GM12878 (cell line): Measurements from ENCODE around the gene IFNE. TPM values are rescaled to one million over a fixed set of nuclear protein-coding genes. Genes with fewer than 3 reads are reported as not detected.

Experiments used
- ATAC-seq: fragments of 200-7000 bp; cut with Tn5 transposase; 3 replicates; pipeline ENCODE4 v1.9.1; 2020; ENCODE audit warnings: mild to moderate bottlenecking, moderate library complexity
- BruUV-seq: library from RNA; stranded (reverse); fragments of 400-500 nt; replicated peaks from 2 replicates; lab custom pipeline; 2021; lab: Mats Ljungman, UMichigan
- CTCF ChIA-PET: fragments of 300-600 bp; sonication (Branson Sonifier 250); formaldehyde crosslinking; extraction: SDS; loops from one replicate; lab custom pipeline; 2021; ENCODE audit warnings: inconsistent platforms; lab: Yijun Ruan, JAX
- POLR2A ChIA-PET: fragments of 350-600 bp; formaldehyde crosslinking; extraction: SDS; loops from one replicate; lab custom pipeline; 2021; ENCODE audit warnings: inconsistent platforms; lab: Charles Lee
- RAD21 ChIA-PET: fragments of 300-600 bp; sonication (Branson Sonifier 250); formaldehyde crosslinking; loops from one replicate; lab custom pipeline; 2023; ENCODE audit warnings: antibody characterized with exemption; ENCODE audit not compliant: unreplicated experiment; lab: Charles Lee
- SMC1A ChIA-PET: fragments of 300-600 bp; sonication (Branson Sonifier 250); formaldehyde crosslinking; loops from one replicate; lab custom pipeline; 2023; ENCODE audit not compliant: unreplicated experiment, uncharacterized antibody; lab: Charles Lee
- DNase-seq: peaks from one replicate; pipeline ENCODE4 v3.0.0-alpha.2; 2011; ENCODE audit warnings: low read depth, low spot score
- FAIRE-seq: peaks from 3 replicates; lab custom pipeline; 2011; peaks lifted over from hg19 to GRCh38; lab: Jason Lieb, UNC
- H2AFZ ChIP-seq: 2 replicates; pipeline ENCODE4 v1.6.0; 2011; ENCODE audit warnings: low read depth, low read length, control low read depth; ENCODE audit not compliant: control insufficient read depth
- H3K27ac ChIP-seq: 2 replicates; pipeline ENCODE4 v1.5.1; 2011; ENCODE audit warnings: control low read depth; ENCODE audit not compliant: control insufficient read depth, insufficient read depth
- H3K27me3 ChIP-seq, 2 experiments: replicated peaks in 1 of 2; 2 replicates each; pipeline versions ENCODE4 v1.6.0 to v1.6.1; 2011; ENCODE audit warnings: low read length in 1 of 2; ENCODE audit not compliant: control insufficient read depth in 2 of 2, insufficient read depth in 2 of 2
- H3K36me3 ChIP-seq, 2 experiments: 2 replicates each; pipeline ENCODE4 v1.5.1; 2011; ENCODE audit warnings: low read length in 1 of 2; ENCODE audit not compliant: control insufficient read depth in 2 of 2, insufficient read depth in 2 of 2
- H3K4me1 ChIP-seq: 2 replicates; pipeline ENCODE4 v1.6.1; 2011; ENCODE audit warnings: mild to moderate bottlenecking, low read length, moderate library complexity, mixed read lengths; ENCODE audit not compliant: control insufficient read depth, insufficient read depth
- H3K4me2 ChIP-seq: 2 replicates; pipeline ENCODE4 v1.6.0; 2011; ENCODE audit warnings: control low read depth; ENCODE audit not compliant: control insufficient read depth, insufficient read depth
- H3K4me3 ChIP-seq: fragments of 200-600 bp; sonication (generic); 2 replicates; pipeline ENCODE4 v1.5.1; 2016
- H3K79me2 ChIP-seq: 2 replicates; pipeline ENCODE4 v1.6.0; 2011; ENCODE audit warnings: low read length; ENCODE audit not compliant: control insufficient read depth, insufficient read depth
- H3K9ac ChIP-seq: 2 replicates; pipeline ENCODE4 v1.8.0; 2011; ENCODE audit warnings: low read length, control low read depth, mixed read lengths; ENCODE audit not compliant: control insufficient read depth, insufficient read depth
- H3K9me3 ChIP-seq: replicated peaks from 3 replicates; pipeline ENCODE4 v1.5.1; 2011; ENCODE audit warnings: mild to moderate bottlenecking, low read length; ENCODE audit not compliant: control insufficient read depth, insufficient read depth
- H4K20me1 ChIP-seq: 2 replicates; pipeline ENCODE4 v1.6.0; 2011; ENCODE audit not compliant: control insufficient read depth, insufficient read depth
- CBX3 ChIP-seq: fragments of 200-600 bp; sonication (generic); IDR thresholded peaks from 2 replicates; pipeline ENCODE4 v1.6.1; 2016; ENCODE audit warnings: low read depth, borderline replicate concordance
- CEBPZ ChIP-seq: fragments of 150-350 bp; IDR thresholded peaks from 2 replicates; pipeline ENCODE4 v1.6.1; 2016; ENCODE audit warnings: low read depth, low read length
- ELK1 ChIP-seq: IDR thresholded peaks from 2 replicates; pipeline ENCODE4 v1.6.1; 2012; ENCODE audit warnings: low read depth, low read length, improper control_type of control experiment
- FOXM1 ChIP-seq: IDR thresholded peaks from 2 replicates; pipeline ENCODE4 v1.6.1; 2012; ENCODE audit warnings: low read depth, mild to moderate bottlenecking, inconsistent platforms, low read length, moderate library complexity
- MEF2A ChIP-seq: IDR thresholded peaks from 2 replicates; pipeline ENCODE4 v1.6.1; 2011; ENCODE audit warnings: low read depth, mild to moderate bottlenecking, low read length, moderate library complexity; ENCODE audit not compliant: insufficient read depth
- MLLT1 ChIP-seq: fragments of 450-650 bp; IDR thresholded peaks from 2 replicates; pipeline ENCODE4 v1.6.1; 2016; ENCODE audit warnings: mild to moderate bottlenecking
- NFIC ChIP-seq: IDR thresholded peaks from 2 replicates; pipeline ENCODE4 v1.6.1; 2012; ENCODE audit warnings: low read depth, mild to moderate bottlenecking, inconsistent platforms, low read length, moderate library complexity
- NFYA ChIP-seq: IDR thresholded peaks from 2 replicates; pipeline ENCODE4 v1.6.1; 2011; ENCODE audit warnings: low read depth, mild to moderate bottlenecking, low read length, improper control_type of control experiment, borderline replicate concordance
- RFX5 ChIP-seq: IDR thresholded peaks from 2 replicates; pipeline ENCODE4 v1.6.1; 2011; ENCODE audit warnings: low read depth, low read length, improper control_type of control experiment
- SREBF1 ChIP-seq: IDR thresholded peaks from 2 replicates; pipeline ENCODE4 v1.6.1; 2012; ENCODE audit warnings: mild to moderate bottlenecking, low read length
- ZBTB40 ChIP-seq: fragments of 450-650 bp; IDR thresholded peaks from 2 replicates; pipeline ENCODE4 v1.6.1; 2016; ENCODE audit warnings: mild to moderate bottlenecking, moderate library complexity, borderline replicate concordance
- WGBS: methylation state at CpG from one replicate; pipeline ENCODE4 v1.1.6; 2016; ENCODE audit warnings: low lambda C conversion rate; ENCODE audit not compliant: insufficient replicate concordance, insufficient coverage; ENCODE audit errors: missing lambda C conversion rate; 5-methylcytosine and 5-hydroxymethylcytosine counted together
- in situ Hi-C: fragments of 300-500 bp; cut with MboI; formaldehyde crosslinking; loops from 9 replicates; pipeline ENCODE4 v1.14.3; 2018; ENCODE audit warnings: mixed read lengths
- intact Hi-C: fragments of 100-400 bp; cut with micrococcal nuclease; formaldehyde crosslinking; loops from one replicate; pipeline ENCODE4 v1.14.2; 2022; ENCODE audit not compliant: unreplicated experiment
- polyA plus RNA-seq, 11 experiments: library from polyadenylated mRNA; depleted of rRNA in 4 of 11; unstranded in 6 of 11; stranded (reverse) in 5 of 11; fragments of >200 nt; fragmentation: Nextera tagmentation in 4 of 11; fragmentation: Illumina TruSeq in 1 of 11; extraction: Ambion mirVana in 4 of 11; extraction: Trizol in 1 of 11; gene quantifications; 1 replicate in 1 of 11; 2 replicates in 10 of 11; pipeline versions ENCODE4 v1.2.1 to v1.2.3, GENCODE V29; 2011 to 2016; ENCODE audit warnings: inconsistent platforms in 2 of 11, missing spikeins in 2 of 11, low read depth in 1 of 11
- total RNA-seq, 4 experiments: library from RNA; depleted of rRNA in 3 of 4; stranded (reverse); fragments of >200 nt in 3 of 4; fragmentation: Illumina TruSeq in 1 of 4; extraction: Trizol in 1 of 4; gene quantifications; 2 replicates each; pipeline versions ENCODE4 v1.2.1 to v1.2.3, GENCODE V29; 2013 to 2021

IFNE gene
- total and polyA plus RNA-seq, 10 of the 15 experiments (the other 5 are each of a cell fraction or from before 2014, with no cell fraction given) = not detected

GRCh38 chr9:21525174-21525573, 43.1 kb upstream of the IFNE start (continued):
- TF ChIP-seq ELK1 (no peak), CEBPZ (no peak), SREBF1 (no peak)

GRCh38 chr9:21524099-21524830, 42.2 kb upstream of the IFNE start:
- no peaks in the 10 kb centered on the region for H3K36me3 ChIP-seq
- no peak overlapping the region for H2AFZ ChIP-seq
- no peak overlapping the region for H3K4me3 ChIP-seq
- RAD21 ChIA-PET = no interaction called here
- no peak overlapping the region for H3K27ac ChIP-seq
- CTCF ChIA-PET = interaction anchor here (0.6 kb wide), 1 partner anchor 203 kb away, joined by 3 read pairs; no protein-coding TSS in a partner anchor
- SMC1A ChIA-PET = interaction anchor here (0.7 kb wide), 1 partner anchor 213 kb away, joined by 4 read pairs; no protein-coding TSS in a partner anchor
- H3K9ac ChIP-seq = no peak overlapping the region
- no peaks in the 10 kb centered on the region for H3K27me3 ChIP-seq
- BruUV-seq = no TSS peak
- no peak for DNase-seq
- peak; percentile 35 for FAIRE-seq
- no peak overlapping the region for H3K4me2 ChIP-seq
- intact Hi-C loops (no loop called here), in situ Hi-C loops (no loop called here)
- WGBS = 22% methylated on average over 2 of the region's 2 CpGs
- no peaks in the 10 kb centered on the region for H3K79me2 ChIP-seq
- H4K20me1 ChIP-seq = no peaks in the 10 kb centered on the region
- no peaks in the 10 kb centered on the region for H3K4me1 ChIP-seq
- H3K9me3 ChIP-seq = no peaks in the 10 kb centered on the region
- POLR2A ChIA-PET = no interaction called here
- ATAC-seq = no peak
- TF ChIP-seq ZBTB40 (no peak), NFIC (no peak), CBX3 (no peak), FOXM1 (no peak), MLLT1 (no peak), RFX5 (no peak), NFYA (no peak), MEF2A (no peak)
